Nephron progenitor cell (in vitro differentiated cells): ENCODE results near the gene TMEFF1.

Source experiments
- DNase-seq: peaks from one replicate; pipeline ENCODE4 v3.0.0; 2021
- H3K27ac Mint-ChIP-seq: 2 replicates; pipeline ENCODE4 v1.8.0; 2021; ENCODE audit warnings: mild to moderate bottlenecking, moderate library complexity, mixed read lengths
- H3K27me3 Mint-ChIP-seq: 2 replicates; pipeline ENCODE4 v1.8.0; 2021; ENCODE audit warnings: mild to moderate bottlenecking, low read depth, mixed read lengths; ENCODE audit not compliant: poor library complexity
- H3K36me3 Mint-ChIP-seq: 2 replicates; pipeline ENCODE4 v1.8.0; 2021; ENCODE audit warnings: low read depth, mixed read lengths
- H3K4me1 Mint-ChIP-seq: 2 replicates; pipeline ENCODE4 v1.8.0; 2021; ENCODE audit warnings: mixed read lengths
- H3K4me3 Mint-ChIP-seq: 2 replicates; pipeline ENCODE4 v1.8.0; 2021; ENCODE audit warnings: mild to moderate bottlenecking, moderate library complexity, mixed read lengths
- H3K9me3 Mint-ChIP-seq: 2 replicates; pipeline ENCODE4 v1.8.0; 2021; ENCODE audit warnings: mild to moderate bottlenecking, moderate library complexity, mixed read lengths
- CTCF ChIP-seq: fragments of 200-600 bp; sonication (generic); IDR thresholded peaks from 2 replicates; pipeline ENCODE4 v1.5.0; 2021; ENCODE audit warnings: antibody characterized with exemption

The TMEFF1 gene

DNA sequence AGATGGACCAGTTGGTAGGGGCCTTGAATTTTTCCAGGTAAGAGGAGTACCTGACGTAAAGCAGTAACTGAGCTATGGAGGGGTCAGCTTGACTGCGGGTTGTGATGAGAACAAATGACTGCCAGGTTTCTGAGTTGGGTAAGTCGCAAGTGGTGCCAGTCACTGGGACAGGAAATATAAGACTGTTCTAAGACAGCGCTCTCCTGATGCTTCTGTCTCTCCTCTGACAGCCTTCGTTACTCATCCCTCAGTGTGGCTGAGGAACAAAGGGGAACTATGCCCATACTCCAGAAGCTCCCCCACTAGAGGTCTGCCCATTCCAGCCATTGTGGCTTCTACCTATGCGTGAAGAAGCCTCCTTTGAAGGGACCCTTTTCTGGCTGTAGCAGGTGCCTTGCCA is 118.2 kb downstream of the TMEFF1 start:
- H3K27ac Mint-ChIP-seq: no peak overlapping the region
- no peak overlapping the region for H3K4me3 Mint-ChIP-seq

GRCh38 chr9:100591639-100592412 is 118.9 kb downstream of the TMEFF1 start:
- no peaks in the 10 kb centered on the region for H3K9me3 Mint-ChIP-seq
- H3K36me3 Mint-ChIP-seq: peaks cover 12% of the 10 kb centered on the region
- no peak overlapping the region for H3K4me3 Mint-ChIP-seq
- H3K4me1 Mint-ChIP-seq: peaks cover 3% of the 10 kb centered on the region
- TF ChIP-seq CTCF: no peak
- peaks cover 6% of the 10 kb centered on the region for H3K27me3 Mint-ChIP-seq
- H3K27ac Mint-ChIP-seq: peak overlapping the region; percentile 41
- no peak for DNase-seq

More for the DNA sequence above, 118.2 kb downstream of the TMEFF1 start:
- TF ChIP-seq CTCF: no peak
- H3K36me3 Mint-ChIP-seq: peaks cover 16% of the 10 kb centered on the region
- no peaks in the 10 kb centered on the region for H3K9me3 Mint-ChIP-seq
- peaks cover 3% of the 10 kb centered on the region for H3K4me1 Mint-ChIP-seq
- no peak for DNase-seq
- peaks cover 4% of the 10 kb centered on the region for H3K27me3 Mint-ChIP-seq

GRCh38 chr9:100595391-100596199 is 122.6 kb downstream of the TMEFF1 start:
- H3K27me3 Mint-ChIP-seq: peaks cover 15% of the 10 kb centered on the region
- H3K4me3 Mint-ChIP-seq: no peak overlapping the region
- H3K9me3 Mint-ChIP-seq: no peaks in the 10 kb centered on the region
- no peak overlapping the region for H3K27ac Mint-ChIP-seq
- TF ChIP-seq CTCF: peak; percentile 89
- peaks cover 21% of the 10 kb centered on the region for H3K4me1 Mint-ChIP-seq
- peak; percentile 39 for DNase-seq
- H3K36me3 Mint-ChIP-seq: no peaks in the 10 kb centered on the region

GRCh38 chr9:100597236-100597635 is 124.3 kb downstream of the TMEFF1 start:
- H3K27ac Mint-ChIP-seq: no peak overlapping the region
- peaks cover 15% of the 10 kb centered on the region for H3K27me3 Mint-ChIP-seq
- no peaks in the 10 kb centered on the region for H3K9me3 Mint-ChIP-seq
- no peak overlapping the region for H3K4me3 Mint-ChIP-seq
- TF ChIP-seq CTCF: no peak
- no peaks in the 10 kb centered on the region for H3K36me3 Mint-ChIP-seq
- no peak for DNase-seq
- H3K4me1 Mint-ChIP-seq: peaks cover 33% of the 10 kb centered on the region

GRCh38 chr9:100598641-100599145 is 125.7 kb downstream of the TMEFF1 start:
- no peak for TF ChIP-seq CTCF
- H3K27ac Mint-ChIP-seq: no peak overlapping the region
- H3K4me3 Mint-ChIP-seq: peak overlapping the region; percentile 83

More at GRCh38 chr9:100598641-100599145, 125.7 kb downstream of the TMEFF1 start:
- peak; percentile 91 for DNase-seq
- Mint-ChIP-seq H3K27me3 (peaks cover 15% of the 10 kb centered on the region), H3K9me3 (no peaks in the 10 kb centered on the region), H3K4me1 (peaks cover 37% of the 10 kb centered on the region), H3K36me3 (no peaks in the 10 kb centered on the region)
